Thoracic aorta (tissue), 2 donors: ENCODE results near the gene SLC7A7. TPM values are rescaled to one million over a fixed set of nuclear protein-coding genes. Genes with fewer than 3 reads are reported as not detected.

Experiments used
- ATAC-seq: fragments of 150-250 bp; one replicate; pipeline ENCODE4 v1.8.0; 2017; ENCODE audit warnings: low read depth; ENCODE audit not compliant: insufficient number of reproducible peaks, low FRiP score
- DNase-seq: peaks from one replicate; pipeline ENCODE4 v3.0.0-alpha.2; 2020; ENCODE audit warnings: low spot score
- H3K27ac ChIP-seq, 2 donors: fragments of 200-600 bp; sonication (generic); 1 replicate in 1 of 2; 2 replicates in 1 of 2; pipeline ENCODE4 v1.5.1; 2016; ENCODE audit warnings: mild to moderate bottlenecking in 2 of 2, moderate library complexity in 2 of 2
- H3K27me3 ChIP-seq: fragments of 200-600 bp; sonication (generic); replicated peaks from 2 replicates; pipeline ENCODE4 v1.6.0; 2016; ENCODE audit warnings: mild to moderate bottlenecking; ENCODE audit not compliant: insufficient read depth
- H3K36me3 ChIP-seq: fragments of 200-600 bp; sonication (generic); one replicate; pipeline ENCODE4 v1.5.1; 2016
- H3K4me1 ChIP-seq, 2 donors: fragments of 200-600 bp; sonication (generic); 1 replicate in 1 of 2; 2 replicates in 1 of 2; pipeline versions ENCODE4 v1.5.1 to v1.6.0; 2016; ENCODE audit warnings: low read depth in 2 of 2, mild to moderate bottlenecking in 1 of 2; ENCODE audit not compliant: control insufficient read depth in 1 of 2
- H3K4me3 ChIP-seq: fragments of 200-600 bp; sonication (generic); 2 replicates; pipeline ENCODE4 v1.5.1; 2016; ENCODE audit warnings: mild to moderate bottlenecking
- H3K9me3 ChIP-seq: fragments of 200-600 bp; sonication (generic); 2 replicates; pipeline ENCODE4 v1.5.1; 2016
- CTCF ChIP-seq: fragments of 200-600 bp; sonication (generic); IDR thresholded peaks from one replicate; pipeline ENCODE4 v1.5.1; 2019; ENCODE audit warnings: antibody characterized with exemption
- total RNA-seq, 2 donors: library from RNA; depleted of rRNA; stranded (reverse); fragments of >200 nt; gene quantifications; one replicate each; pipeline versions ENCODE4 v1.1.0 to v1.2.3, GENCODE V29; 2016

Gene SLC7A7
- total RNA-seq, 2 donors from 2014 or later: 34.4 to 38.5 TPM

GRCh38 chr14:22839159-22839779 lies 24.0 kb upstream of the SLC7A7 start:
- H3K9me3 ChIP-seq: no peaks in the 10 kb centered on the region
- peaks cover 37% of the 10 kb centered on the region for H3K36me3 ChIP-seq
- DNase-seq (no peak), ATAC-seq (no peak)
- peak overlapping the region; percentile 96 for H3K4me3 ChIP-seq
- no peaks in the 10 kb centered on the region for H3K27me3 ChIP-seq
- H3K27ac ChIP-seq: peak overlapping the region; percentile 95 to 98
- TF ChIP-seq CTCF: no peak
- H3K4me1 ChIP-seq: peaks cover 16 to 42% of the 10 kb centered on the region in 2 donors

GRCh38 chr14:22838631-22839041 lies 23.4 kb upstream of the SLC7A7 start:
- H3K9me3 ChIP-seq: no peaks in the 10 kb centered on the region
- peak overlapping the region; percentile 96 for H3K4me3 ChIP-seq
- ATAC-seq: no peak
- DNase-seq: no peak
- no peak for TF ChIP-seq CTCF
- no peaks in the 10 kb centered on the region for H3K27me3 ChIP-seq
- peak overlapping the region; percentile 95 to 98 for H3K27ac ChIP-seq
- peaks cover 31% of the 10 kb centered on the region for H3K36me3 ChIP-seq
- H3K4me1 ChIP-seq: peaks cover 16 to 42% of the 10 kb centered on the region in 2 donors

- H3K36me3 ChIP-seq: peaks cover 24% of the 10 kb centered on the region
- peak; percentile 45 for ATAC-seq
- no peaks in the 10 kb centered on the region for H3K9me3 ChIP-seq
- peak overlapping the region; percentile 95 to 98 for H3K27ac ChIP-seq
- no peak for TF ChIP-seq CTCF
- no peaks in the 10 kb centered on the region for H3K27me3 ChIP-seq
- H3K4me3 ChIP-seq: peak overlapping the region; percentile 96
- no peak for DNase-seq
- peaks cover 16 to 37% of the 10 kb centered on the region in 2 donors for H3K4me1 ChIP-seq
Measured at GRCh38 chr14:22837750-22838538, 22.7 kb upstream of the SLC7A7 start.

- peak; percentile 19 for ATAC-seq
- H3K4me1 ChIP-seq: peaks cover 16 to 35% of the 10 kb centered on the region in 2 donors
- no peak for DNase-seq
- H3K9me3 ChIP-seq: no peaks in the 10 kb centered on the region
- peak overlapping the region; percentile 96 for H3K4me3 ChIP-seq
- no peaks in the 10 kb centered on the region for H3K27me3 ChIP-seq
- peaks cover 17% of the 10 kb centered on the region for H3K36me3 ChIP-seq
- H3K27ac ChIP-seq: peak overlapping the region; percentile 95 to 98
- no peak for TF ChIP-seq CTCF
Measured at GRCh38 chr14:22837114-22837749, 22.0 kb upstream of the SLC7A7 start.
